Tibial nerve (tissue), 4 donors: ENCODE data around the gene TNNI3K. TPM values are rescaled to one million over a fixed set of nuclear protein-coding genes. Genes with fewer than 3 reads are reported as not detected.

ENCODE experiments used
- DNase-seq, 2 donors: peaks; one replicate each; pipeline ENCODE4 v3.0.0-alpha.2; 2019; ENCODE audit warnings: low spot score in 2 of 2
- H3K27ac ChIP-seq, 4 donors: fragments of 200-600 bp; sonication (generic) in 3 of 4; one replicate each; pipeline ENCODE4 v1.5.1; 2017 to 2019; ENCODE audit warnings: mild to moderate bottlenecking in 1 of 4
- H3K27me3 ChIP-seq, 2 donors: fragments of 200-600 bp; sonication (generic) in 1 of 2; one replicate each; pipeline versions ENCODE4 v1.5.1 to v1.6.0; 2017 to 2019
- H3K36me3 ChIP-seq, 3 donors: fragments of 200-600 bp; sonication (generic); one replicate each; pipeline ENCODE4 v1.5.1; 2018 to 2019
- H3K4me1 ChIP-seq, 4 donors: fragments of 200-600 bp; sonication (generic) in 3 of 4; one replicate each; pipeline ENCODE4 v1.5.1; 2017 to 2019
- H3K4me3 ChIP-seq, 4 donors: fragments of 200-600 bp; sonication (generic) in 3 of 4; one replicate each; pipeline ENCODE4 v1.5.1; 2017 to 2019; ENCODE audit warnings: mild to moderate bottlenecking in 1 of 4, moderate library complexity in 1 of 4
- H3K9me3 ChIP-seq, 4 donors: fragments of 200-600 bp; sonication (generic) in 3 of 4; one replicate each; pipeline ENCODE4 v1.5.1; 2017 to 2019
- EP300 ChIP-seq, 2 donors: sonication (generic); formaldehyde crosslinking; IDR thresholded peaks; one replicate each; pipeline ENCODE4 v1.6.1; 2017; ENCODE audit warnings: antibody characterized with exemption in 2 of 2, mild to moderate bottlenecking in 1 of 2
- POLR2A ChIP-seq, 2 donors: fragments of 450-650 bp; IDR thresholded peaks; one replicate each; pipeline ENCODE4 v1.6.1; 2017; ENCODE audit warnings: antibody characterized with exemption in 2 of 2, mild to moderate bottlenecking in 2 of 2, moderate library complexity in 2 of 2
- WGBS, 2 donors: methylation state at CpG; one replicate each; pipeline ENCODE4 v1.1.5; 2018; 5-methylcytosine and 5-hydroxymethylcytosine counted together
- total RNA-seq, 4 donors: library from RNA; depleted of rRNA; stranded (reverse); fragments of >200 nt; gene quantifications; one replicate each; pipeline ENCODE4 v1.1.0, GENCODE V29; 2016
- TF ChIP-seq, protein P1 (sequence below), 5 experiments: fragments of 200-600 bp in 3 of 5; fragments of 450-650 bp in 2 of 5; sonication (generic) in 3 of 5; IDR thresholded peaks; one replicate each; pipeline ENCODE4 v1.5.1; 2016 to 2019; ENCODE audit warnings: antibody characterized with exemption in 5 of 5, mild to moderate bottlenecking in 3 of 5, moderate library complexity in 2 of 5

TNNI3K gene
- total RNA-seq, 4 donors from 2014 or later = 2.2 to 4.6 (median 4.0) TPM

DNA sequence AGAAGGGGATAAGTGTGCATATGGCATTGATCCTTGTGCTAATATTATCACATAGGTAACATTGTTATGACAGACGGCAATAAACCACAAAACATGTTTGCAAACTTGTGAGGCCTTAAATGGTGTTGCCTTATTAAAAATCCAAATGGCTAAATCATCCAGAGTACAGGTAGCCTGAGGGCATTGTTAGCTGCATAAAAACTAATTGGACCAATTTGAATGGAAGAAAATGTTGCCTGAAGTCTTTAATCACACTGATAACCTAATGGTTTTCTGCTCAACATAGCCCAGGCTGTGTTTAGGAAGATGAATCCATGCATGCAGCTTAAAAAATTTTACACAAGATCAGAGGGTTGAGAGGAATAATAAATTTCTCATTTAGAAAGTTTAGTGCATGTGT lies 296.6 kb downstream of the TNNI3K start:
- Histone ChIP-seq H3K9me3 (no peaks in the 10 kb centered on the region), H3K27ac (no peak overlapping the region), H3K36me3 (no peaks in the 10 kb centered on the region), H3K27me3 (no peaks in the 10 kb centered on the region), H3K4me1 (no peaks in the 10 kb centered on the region), H3K4me3 (no peak overlapping the region)
- TF ChIP-seq, protein P1, sequence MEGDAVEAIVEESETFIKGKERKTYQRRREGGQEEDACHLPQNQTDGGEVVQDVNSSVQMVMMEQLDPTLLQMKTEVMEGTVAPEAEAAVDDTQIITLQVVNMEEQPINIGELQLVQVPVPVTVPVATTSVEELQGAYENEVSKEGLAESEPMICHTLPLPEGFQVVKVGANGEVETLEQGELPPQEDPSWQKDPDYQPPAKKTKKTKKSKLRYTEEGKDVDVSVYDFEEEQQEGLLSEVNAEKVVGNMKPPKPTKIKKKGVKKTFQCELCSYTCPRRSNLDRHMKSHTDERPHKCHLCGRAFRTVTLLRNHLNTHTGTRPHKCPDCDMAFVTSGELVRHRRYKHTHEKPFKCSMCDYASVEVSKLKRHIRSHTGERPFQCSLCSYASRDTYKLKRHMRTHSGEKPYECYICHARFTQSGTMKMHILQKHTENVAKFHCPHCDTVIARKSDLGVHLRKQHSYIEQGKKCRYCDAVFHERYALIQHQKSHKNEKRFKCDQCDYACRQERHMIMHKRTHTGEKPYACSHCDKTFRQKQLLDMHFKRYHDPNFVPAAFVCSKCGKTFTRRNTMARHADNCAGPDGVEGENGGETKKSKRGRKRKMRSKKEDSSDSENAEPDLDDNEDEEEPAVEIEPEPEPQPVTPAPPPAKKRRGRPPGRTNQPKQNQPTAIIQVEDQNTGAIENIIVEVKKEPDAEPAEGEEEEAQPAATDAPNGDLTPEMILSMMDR (IDR thresholded peaks at IDR 0.05) = no peak
- no peak for TF ChIP-seq POLR2A (IDR thresholded peaks at IDR 0.05)
- no peak for TF ChIP-seq EP300 (IDR thresholded peaks at IDR 0.05)
- WGBS, 2 donors = 73 to 82% methylated on average over 1 of the region's 1 CpG
- DNase-seq = no peak

DNA sequence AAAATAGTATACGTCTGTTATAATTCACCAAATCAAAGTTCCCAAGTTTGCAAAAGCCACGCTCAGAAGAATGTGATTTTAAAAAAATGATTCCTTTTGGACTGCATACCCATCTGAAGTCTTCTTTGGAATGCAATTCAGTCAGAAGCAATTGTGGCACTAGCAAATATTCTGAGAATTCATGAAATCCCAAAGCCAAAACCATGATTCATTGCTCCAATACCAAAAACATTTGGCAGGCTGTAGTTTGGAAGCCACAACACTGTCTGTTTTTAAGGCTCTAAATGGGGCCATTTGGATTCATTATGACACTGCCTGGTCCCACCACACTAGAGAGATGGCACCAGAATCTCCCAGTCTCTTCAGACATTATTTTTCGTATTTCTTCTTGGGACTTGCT lies 299.1 kb downstream of the TNNI3K start:
- Histone ChIP-seq H3K36me3 (no peaks in the 10 kb centered on the region), H3K9me3 (no peaks in the 10 kb centered on the region), H3K27me3 (no peaks in the 10 kb centered on the region), H3K4me3 (no peak overlapping the region), H3K27ac (no peak overlapping the region), H3K4me1 (no peaks in the 10 kb centered on the region)
- no peak for DNase-seq
- TF ChIP-seq EP300 (IDR thresholded peaks at IDR 0.05) (no peak), POLR2A (IDR thresholded peaks at IDR 0.05) (no peak)
- TF ChIP-seq, protein P1 (IDR thresholded peaks at IDR 0.05) = no peak
- WGBS, 2 donors = 51 to 54% methylated on average over 3 of the region's 3 CpGs

DNA sequence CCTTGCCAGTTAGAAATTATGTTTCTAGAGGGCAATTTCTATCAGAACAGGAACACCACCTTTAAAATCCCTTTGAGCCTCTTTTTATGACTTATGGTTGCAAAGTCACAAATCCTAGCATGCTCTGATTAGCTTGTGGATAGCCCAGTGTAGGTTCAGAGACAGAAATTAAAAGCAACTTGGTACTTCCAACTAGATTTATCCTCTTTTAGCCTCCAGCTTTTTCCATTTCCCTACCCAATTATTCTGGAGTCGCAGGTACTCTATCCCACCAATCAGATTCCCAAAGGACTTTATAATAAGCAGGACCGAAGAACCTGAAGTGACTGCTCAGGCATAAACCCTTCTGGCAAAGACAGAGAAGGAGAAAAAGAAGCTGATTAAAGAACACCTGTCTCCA lies 310.6 kb downstream of the TNNI3K start:
- Histone ChIP-seq H3K27ac (no peak overlapping the region), H3K27me3 (no peaks in the 10 kb centered on the region), H3K4me1 (no peaks in the 10 kb centered on the region), H3K36me3 (no peaks in the 10 kb centered on the region), H3K4me3 (no peak overlapping the region), H3K9me3 (no peaks in the 10 kb centered on the region)
- TF ChIP-seq POLR2A (IDR thresholded peaks at IDR 0.05) (no peak), EP300 (IDR thresholded peaks at IDR 0.05) (no peak)
- TF ChIP-seq, protein P1 (IDR thresholded peaks at IDR 0.05) = no peak
- 75 to 85% methylated on average over 2 of the region's 2 CpGs for WGBS, 2 donors
- DNase-seq = no peak

DNA sequence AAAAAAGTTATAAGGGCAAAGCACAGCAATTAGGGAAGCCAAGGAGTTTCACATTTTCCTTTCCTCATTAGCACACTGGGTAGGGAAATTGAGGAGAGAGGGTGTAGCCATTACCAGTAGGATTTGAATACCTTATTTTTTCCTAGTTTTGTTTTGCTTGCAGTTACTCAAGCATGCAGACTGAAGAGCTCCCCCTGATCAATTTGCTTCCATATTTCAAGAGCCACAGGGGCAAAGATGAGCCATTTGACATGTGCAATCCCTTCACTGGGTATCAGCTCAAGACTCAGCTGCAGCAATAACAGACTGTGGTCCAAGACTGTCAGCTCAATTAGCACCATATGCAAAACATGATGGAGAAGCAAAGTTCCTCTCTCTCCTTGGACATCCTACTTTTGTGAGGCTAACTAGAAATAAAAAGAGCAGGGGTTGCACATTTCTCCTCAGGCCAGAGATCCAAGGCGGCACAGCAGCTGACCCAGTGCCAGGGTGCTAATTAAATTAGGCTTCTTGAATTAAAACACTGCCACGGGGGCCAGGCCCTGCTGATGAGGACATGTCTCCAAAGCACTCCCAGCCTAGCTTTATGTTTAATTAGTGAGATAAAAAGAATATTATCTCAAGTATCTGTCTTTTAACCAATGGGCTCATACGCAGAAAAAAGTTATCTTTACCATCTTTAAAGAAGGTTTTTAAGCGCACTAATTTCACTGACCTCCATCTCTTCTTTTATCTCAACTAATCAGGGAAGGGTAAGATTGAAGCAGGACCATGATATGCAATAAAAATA lies 314.0 kb downstream of the TNNI3K start:
- DNase-seq = no peak
- WGBS, 2 donors = 72 to 76% methylated on average over 4 of the region's 4 CpGs
- no peaks in the 10 kb centered on the region for H3K9me3 ChIP-seq
- TF ChIP-seq EP300 (IDR thresholded peaks at IDR 0.05) (no peak), POLR2A (IDR thresholded peaks at IDR 0.05) (no peak)
- TF ChIP-seq, protein P1 (IDR thresholded peaks at IDR 0.05) = no peak
- no peaks in the 10 kb centered on the region for H3K36me3 ChIP-seq
- no peak overlapping the region for H3K27ac ChIP-seq
- no peaks in the 10 kb centered on the region for H3K4me1 ChIP-seq
- H3K27me3 ChIP-seq = no peaks in the 10 kb centered on the region
- H3K4me3 ChIP-seq = no peak overlapping the region

DNA sequence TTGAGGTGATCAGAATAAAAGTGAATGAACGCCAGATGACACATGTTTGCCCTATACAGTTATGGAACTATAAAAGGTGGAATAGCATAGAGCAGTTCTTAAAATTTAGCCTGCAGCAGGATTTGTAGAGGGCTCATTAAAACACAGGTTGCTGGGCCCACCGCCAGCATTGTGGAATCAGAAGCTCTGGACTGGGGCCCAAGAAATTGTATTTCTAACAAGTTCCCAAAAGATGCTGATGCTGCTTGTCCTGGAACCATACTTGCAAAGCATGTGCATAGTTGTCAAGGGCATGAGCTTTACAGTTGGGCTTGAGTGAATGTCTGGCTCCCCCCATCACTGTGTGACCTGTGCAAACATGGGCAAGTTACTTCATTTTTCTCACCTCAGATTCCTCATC lies 314.7 kb downstream of the TNNI3K start:
- no peak overlapping the region for H3K4me3 ChIP-seq
- 90 to 94% methylated on average over 2 of the region's 2 CpGs for WGBS, 2 donors
- TF ChIP-seq, protein P1 (IDR thresholded peaks at IDR 0.05) = no peak
- TF ChIP-seq POLR2A (IDR thresholded peaks at IDR 0.05) = no peak
- no peak for TF ChIP-seq EP300 (IDR thresholded peaks at IDR 0.05)
- no peaks in the 10 kb centered on the region for H3K9me3 ChIP-seq
- no peaks in the 10 kb centered on the region for H3K27me3 ChIP-seq
- H3K36me3 ChIP-seq = no peaks in the 10 kb centered on the region
- DNase-seq = no peak
- no peak overlapping the region for H3K27ac ChIP-seq
- no peaks in the 10 kb centered on the region for H3K4me1 ChIP-seq
